Measurements from ENCODE around the gene SLC10A7. TPM values are rescaled to one million over a fixed set of nuclear protein-coding genes. Genes with fewer than 3 reads are reported as not detected.
A peak's percentile ranks its signal among the peaks of the same experiment; 100 is the strongest.

The SLC10A7 gene
- total and polyA plus RNA-seq, 9 of the 15 experiments (the other 6 are each of a cell fraction or from before 2014, with no cell fraction given), result 6.4 to 22.8 (median 16.1) TPM

DNA sequence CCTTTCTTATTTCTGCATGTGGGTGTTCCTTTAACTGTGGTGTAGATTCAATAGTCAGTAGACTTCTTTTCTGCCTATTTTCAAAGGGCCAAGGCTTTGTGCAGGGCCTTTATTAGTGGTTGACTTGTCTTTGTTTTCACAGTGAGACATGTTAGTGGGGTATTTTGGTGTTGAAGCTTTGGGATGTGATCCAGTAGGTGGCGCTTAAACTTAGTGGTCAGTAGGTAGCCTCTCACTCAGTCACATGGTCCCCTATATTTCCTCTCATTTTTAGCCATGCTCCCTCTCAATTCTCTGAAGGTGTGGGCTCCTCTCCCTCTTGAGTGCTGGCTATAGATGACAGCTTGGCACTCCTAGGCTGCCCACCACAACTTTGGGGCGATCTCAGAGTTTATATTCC is 23.4 kb upstream of the SLC10A7 start (continued):
- TF ChIP-seq ZBTB7A (IDR thresholded peaks at IDR 0.05; ENCODE audit: borderline replicate concordance, control insufficient read depth, low read depth, low read length) (no peak), MTA3 (IDR thresholded peaks at IDR 0.05; ENCODE audit: borderline replicate concordance) (no peak), EHMT2 (IDR thresholded peaks at IDR 0.05) (0 out of 2 replicates have a peak, but pooled peaks have one; percentile 47), REST (IDR thresholded peaks at IDR 0.05; ENCODE audit: borderline replicate concordance) (0 out of 2 replicates have a peak, but pooled peaks have one; percentile 11), REST (CRISPR knock-in tag; IDR thresholded peaks at IDR 0.05; ENCODE audit: low read depth) (no peak), TRIM24 (IDR thresholded peaks at IDR 0.05) (no peak), SRSF9 (IDR thresholded peaks at IDR 0.05; ENCODE audit: borderline replicate concordance, low read depth, low read length) (no peak), POLR2AphosphoS5 (IDR thresholded peaks at IDR 0.05; ENCODE audit: control insufficient read depth, insufficient read depth, low read depth, low read length) (no peak)
- TF ChIP-seq, protein P1, sequence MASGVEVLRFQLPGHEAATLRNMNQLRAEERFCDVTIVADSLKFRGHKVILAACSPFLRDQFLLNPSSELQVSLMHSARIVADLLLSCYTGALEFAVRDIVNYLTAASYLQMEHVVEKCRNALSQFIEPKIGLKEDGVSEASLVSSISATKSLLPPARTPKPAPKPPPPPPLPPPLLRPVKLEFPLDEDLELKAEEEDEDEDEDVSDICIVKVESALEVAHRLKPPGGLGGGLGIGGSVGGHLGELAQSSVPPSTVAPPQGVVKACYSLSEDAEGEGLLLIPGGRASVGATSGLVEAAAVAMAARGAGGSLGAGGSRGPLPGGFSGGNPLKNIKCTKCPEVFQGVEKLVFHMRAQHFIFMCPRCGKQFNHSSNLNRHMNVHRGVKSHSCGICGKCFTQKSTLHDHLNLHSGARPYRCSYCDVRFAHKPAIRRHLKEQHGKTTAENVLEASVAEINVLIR (CRISPR knock-in tag; IDR thresholded peaks at IDR 0.05), result no peak

Measured in K562 (cell line).